HG03103 (cell line): Measurements from ENCODE around the gene ELANE.

Source experiments
- ATAC-seq: cut with Tn5 transposase; IDR thresholded peaks from one replicate; pipeline ENCODE4 v1.9.1; 2021; ENCODE audit warnings: low read depth; ENCODE audit not compliant: unreplicated experiment

ELANE gene

GRCh38 chr19:852136-853013 is at the start of gene ELANE:
TSS of gene ELANE (plus strand) at chr19:852303. CDS start at chr19:852329, 26 bp downstream.
- ATAC-seq, result no peak

GRCh38 chr19:802498-803098 is 49.5 kb upstream of the ELANE start:
- no peak for ATAC-seq

- no peak for ATAC-seq
These were observed 49.0 kb upstream of the ELANE start for GRCh38 chr19:803099-803561.

- no peak for ATAC-seq
These were observed 48.3 kb upstream of the ELANE start for GRCh38 chr19:803686-804418.

GRCh38 chr19:804419-805165 is 47.5 kb upstream of the ELANE start:
- no peak for ATAC-seq

GRCh38 chr19:805166-805551 is 46.9 kb upstream of the ELANE start:
- no peak for ATAC-seq

GRCh38 chr19:805600-806550 is 46.2 kb upstream of the ELANE start:
- no peak for ATAC-seq

- no peak for ATAC-seq
These were observed 45.2 kb upstream of the ELANE start for GRCh38 chr19:806815-807421.

- ATAC-seq, result no peak
These were observed 44.3 kb upstream of the ELANE start for GRCh38 chr19:807627-808422.

GRCh38 chr19:808423-808775 is 43.7 kb upstream of the ELANE start:
- no peak for ATAC-seq

GRCh38 chr19:810077-810855 is 41.8 kb upstream of the ELANE start:
- ATAC-seq, result no peak

GRCh38 chr19:810883-811489 is 41.1 kb upstream of the ELANE start:
- ATAC-seq, result no peak

- ATAC-seq, result no peak
These were observed 40.5 kb upstream of the ELANE start for GRCh38 chr19:811506-812048.

- no peak for ATAC-seq
These were observed 39.9 kb upstream of the ELANE start for GRCh38 chr19:812049-812746.

GRCh38 chr19:812747-813218 is 39.3 kb upstream of the ELANE start:
- no peak for ATAC-seq
